Subcutaneous abdominal adipose tissue (tissue), 5 donors: ENCODE results near the gene ZDHHC12.

Experiments used
- H3K27ac ChIP-seq: one replicate; pipeline ENCODE4 v1.7.0; 2013; ENCODE audit warnings: low read depth, mild to moderate bottlenecking, inconsistent platforms, low read length, moderate library complexity
- H3K27me3 ChIP-seq, 5 donors: one replicate each; pipeline ENCODE4 v1.7.0; 2013; ENCODE audit warnings: low read length in 5 of 5, inconsistent platforms in 1 of 5; ENCODE audit not compliant: control insufficient read depth in 5 of 5, insufficient read depth in 4 of 5
- H3K36me3 ChIP-seq, 5 donors: one replicate each; pipeline ENCODE4 v1.7.0; 2013; ENCODE audit warnings: low read length in 5 of 5; ENCODE audit not compliant: control insufficient read depth in 5 of 5, insufficient read depth in 5 of 5
- H3K4me1 ChIP-seq, 5 donors: one replicate each; pipeline ENCODE4 v1.7.0; 2013; ENCODE audit warnings: low read length in 5 of 5, mild to moderate bottlenecking in 3 of 5, moderate library complexity in 1 of 5; ENCODE audit not compliant: control insufficient read depth in 5 of 5, insufficient read depth in 5 of 5
- H3K4me3 ChIP-seq, 5 donors: one replicate each; pipeline ENCODE4 v1.7.0; 2013; ENCODE audit warnings: low read length in 5 of 5, low read depth in 1 of 5
- H3K9ac ChIP-seq, 5 donors: one replicate each; pipeline ENCODE4 v1.7.0; 2013; ENCODE audit warnings: low read length in 5 of 5, mild to moderate bottlenecking in 4 of 5, moderate library complexity in 3 of 5
- H3K9me3 ChIP-seq, 5 donors: one replicate each; pipeline ENCODE4 v1.7.0; 2013; ENCODE audit warnings: low read length in 5 of 5; ENCODE audit not compliant: control insufficient read depth in 5 of 5
- donor health status: healthy.
- donor health status: healthy.
- donor health status: healthy.
- donor health status: healthy.
- donor health status: healthy.

The ZDHHC12 gene

GRCh38 chr9:128677794-128678193 is 46.1 kb downstream of the ZDHHC12 start:
- H3K4me1 ChIP-seq: no peaks in the 10 kb centered on the region
- no peak overlapping the region for H3K4me3 ChIP-seq
- H3K36me3 ChIP-seq: no peaks in the 10 kb centered on the region
- H3K9me3 ChIP-seq: no peaks in the 10 kb centered on the region
- no peak overlapping the region for H3K27ac ChIP-seq
- no peaks in the 10 kb centered on the region for H3K27me3 ChIP-seq
- no peak overlapping the region for H3K9ac ChIP-seq

GRCh38 chr9:128675382-128675781 is 48.5 kb downstream of the ZDHHC12 start:
- H3K27ac ChIP-seq: no peak overlapping the region
- no peaks in the 10 kb centered on the region for H3K27me3 ChIP-seq
- no peaks in the 10 kb centered on the region for H3K4me1 ChIP-seq
- H3K9me3 ChIP-seq: no peaks in the 10 kb centered on the region
- H3K4me3 ChIP-seq: no peak overlapping the region
- no peak overlapping the region for H3K9ac ChIP-seq
- H3K36me3 ChIP-seq: no peaks in the 10 kb centered on the region
